H9 (cell line): ENCODE data around the gene GRIK4. TPM values are rescaled to one million over a fixed set of nuclear protein-coding genes. Genes with fewer than 3 reads are reported as not detected.

Experiments used
- DNase-seq: peaks from one replicate; pipeline ENCODE4 v3.0.0-alpha.2; 2017
- H2AFZ ChIP-seq: one replicate; pipeline ENCODE4 v1.6.1; 2013; ENCODE audit warnings: mild to moderate bottlenecking, low read length, control low read depth, moderate library complexity
- H2AK5ac ChIP-seq: 2 replicates; pipeline ENCODE4 v1.6.1; 2013; ENCODE audit warnings: low read length, control low read depth, mixed read lengths; ENCODE audit not compliant: insufficient read length
- H2BK120ac ChIP-seq: one replicate; pipeline ENCODE4 v1.6.1; 2013; ENCODE audit warnings: low read depth, mild to moderate bottlenecking, low read length, control low read depth, inconsistent platforms; ENCODE audit not compliant: poor library complexity, severe bottlenecking
- H2BK12ac ChIP-seq: 2 replicates; pipeline ENCODE4 v1.6.1; 2013; ENCODE audit warnings: low read length, control low read depth, mixed read lengths, low read depth; ENCODE audit not compliant: insufficient read length
- H2BK15ac ChIP-seq: 2 replicates; pipeline ENCODE4 v1.6.1; 2013; ENCODE audit warnings: low read depth, low read length, control low read depth
- H2BK20ac ChIP-seq: one replicate; pipeline ENCODE4 v1.6.1; 2013; ENCODE audit warnings: low read depth, mild to moderate bottlenecking, low read length, control low read depth, inconsistent platforms; ENCODE audit not compliant: poor library complexity, severe bottlenecking
- H2BK5ac ChIP-seq: 2 replicates; pipeline ENCODE4 v1.6.1; 2013; ENCODE audit warnings: low read length, control low read depth, mixed read lengths; ENCODE audit not compliant: insufficient read length
- H3K14ac ChIP-seq: 2 replicates; pipeline ENCODE4 v1.6.1; 2013; ENCODE audit warnings: low read length, control low read depth; ENCODE audit not compliant: insufficient read depth
- H3K18ac ChIP-seq: 2 replicates; pipeline ENCODE4 v1.6.1; 2013; ENCODE audit warnings: low read depth, mild to moderate bottlenecking, mixed read lengths, low read length, control low read depth; ENCODE audit not compliant: insufficient read length
- H3K23ac ChIP-seq: 2 replicates; pipeline ENCODE4 v1.6.1; 2013; ENCODE audit warnings: low read length, control low read depth, mixed read lengths, low read depth; ENCODE audit not compliant: insufficient read length
- H3K23me2 ChIP-seq: 2 replicates; pipeline ENCODE4 v1.6.1; 2013; ENCODE audit warnings: low read depth, mild to moderate bottlenecking, mixed read lengths, low read length, control low read depth; ENCODE audit not compliant: insufficient read length, poor library complexity, severe bottlenecking
- H3K27ac ChIP-seq: 2 replicates; pipeline ENCODE4 v1.5.1; 2013; ENCODE audit warnings: low read length, control low read depth, mixed read lengths, low read depth; ENCODE audit not compliant: insufficient read length
- H3K27me3 ChIP-seq: 2 replicates; pipeline ENCODE4 v1.6.1; 2013; ENCODE audit warnings: low read length, control low read depth, inconsistent platforms; ENCODE audit not compliant: insufficient read depth
- H3K4ac ChIP-seq: 2 replicates; pipeline ENCODE4 v1.6.1; 2013; ENCODE audit warnings: low read depth, mild to moderate bottlenecking, control low read depth, inconsistent platforms, low read length, moderate library complexity
- H3K4me1 ChIP-seq: 2 replicates; pipeline ENCODE4 v1.6.1; 2013; ENCODE audit warnings: low read length, control low read depth, inconsistent platforms; ENCODE audit not compliant: insufficient read depth
- H3K4me2 ChIP-seq: 2 replicates; pipeline ENCODE4 v1.6.1; 2013; ENCODE audit warnings: low read length, control low read depth, mixed read lengths; ENCODE audit not compliant: insufficient read length, insufficient read depth
- H3K56ac ChIP-seq: 2 replicates; pipeline ENCODE4 v1.6.1; 2013; ENCODE audit warnings: low read depth, mild to moderate bottlenecking, mixed read lengths, low read length, control low read depth; ENCODE audit not compliant: insufficient read length
- H3K79me1 ChIP-seq: 2 replicates; pipeline ENCODE4 v1.6.1; 2013; ENCODE audit warnings: low read depth, mild to moderate bottlenecking, moderate library complexity, low read length, control low read depth, inconsistent platforms; ENCODE audit not compliant: insufficient read depth, poor library complexity, severe bottlenecking
- H3K79me2 ChIP-seq: 2 replicates; pipeline ENCODE4 v1.6.1; 2013; ENCODE audit warnings: low read length, control low read depth, inconsistent platforms; ENCODE audit not compliant: insufficient read depth
- H3K9ac ChIP-seq: 2 replicates; pipeline ENCODE4 v1.6.1; 2013; ENCODE audit warnings: low read length, control low read depth, mixed read lengths; ENCODE audit not compliant: insufficient read length; ENCODE audit errors: extremely low read depth
- H3K9me3 ChIP-seq: one replicate; pipeline ENCODE4 v1.6.1; 2013; ENCODE audit warnings: low read depth, low read length, inconsistent platforms; ENCODE audit not compliant: control insufficient read depth
- H3T11ph ChIP-seq: one replicate; pipeline ENCODE4 v1.6.1; 2013; ENCODE audit warnings: mild to moderate bottlenecking, low read length, control low read depth, inconsistent platforms
- H4K20me1 ChIP-seq: one replicate; pipeline ENCODE4 v1.6.1; 2013; ENCODE audit not compliant: control insufficient read depth, insufficient read length, insufficient read depth
- H4K5ac ChIP-seq: 2 replicates; pipeline ENCODE4 v1.6.1; 2013; ENCODE audit warnings: low read depth, mild to moderate bottlenecking, mixed read lengths, low read length, control low read depth; ENCODE audit not compliant: insufficient read length
- H4K8ac ChIP-seq: replicated peaks from 2 replicates; pipeline ENCODE4 v1.6.1; 2013; ENCODE audit warnings: low read length, control low read depth, mixed read lengths, low read depth; ENCODE audit not compliant: insufficient read length
- H4K91ac ChIP-seq: 2 replicates; pipeline ENCODE4 v1.6.1; 2013; ENCODE audit warnings: low read depth, mild to moderate bottlenecking, moderate library complexity, mixed read lengths, low read length, control low read depth; ENCODE audit not compliant: insufficient read length
- H3K27ac Mint-ChIP-seq, 3 experiments: 2 replicates in 2 of 3; 3 replicates in 1 of 3; pipeline ENCODE4 v1.8.0; 2020 to 2021; ENCODE audit warnings: mixed read lengths in 3 of 3, mild to moderate bottlenecking in 1 of 3, moderate library complexity in 1 of 3
- H3K27me3 Mint-ChIP-seq: 2 replicates; pipeline ENCODE4 v1.8.0; 2021; ENCODE audit warnings: low read depth, mild to moderate bottlenecking, moderate library complexity, mixed read lengths
- H3K36me3 Mint-ChIP-seq, 3 experiments: 2 replicates in 2 of 3; 3 replicates in 1 of 3; pipeline ENCODE4 v1.8.0; 2020 to 2021; ENCODE audit warnings: low read depth in 3 of 3, mixed read lengths in 3 of 3; ENCODE audit not compliant: insufficient read depth in 1 of 3
- H3K4me1 Mint-ChIP-seq, 2 experiments: 2 replicates each; pipeline ENCODE4 v1.8.0; 2020; ENCODE audit warnings: mixed read lengths in 2 of 2
- H3K4me3 Mint-ChIP-seq, 2 experiments: 2 replicates in 1 of 2; 3 replicates in 1 of 2; pipeline ENCODE4 v1.8.0; 2020 to 2021; ENCODE audit warnings: mild to moderate bottlenecking in 2 of 2, mixed read lengths in 2 of 2, moderate library complexity in 1 of 2
- H3K9me3 Mint-ChIP-seq, 2 experiments: 2 replicates in 1 of 2; 3 replicates in 1 of 2; pipeline ENCODE4 v1.8.0; 2020; ENCODE audit warnings: mild to moderate bottlenecking in 2 of 2, mixed read lengths in 2 of 2, moderate library complexity in 1 of 2
- WGBS: extraction: QIAGEN DNeasy Blood & Tissue Kit; methylation state at CpG from one replicate; pipeline ENCODE4 v1.1.7; 2013; ENCODE audit warnings: missing lambda C conversion rate, low lambda C conversion rate, mixed read lengths; ENCODE audit not compliant: insufficient read length; ENCODE audit errors: extremely low coverage; 5-methylcytosine and 5-hydroxymethylcytosine counted together
- total RNA-seq: library from RNA; stranded (reverse); gene quantifications from 2 replicates; pipeline ENCODE4 v1.2.1, GENCODE V29; 2021
- TF ChIP-seq, protein P1 (sequence below): fragments of 200-600 bp; sonication (generic); conservative IDR thresholded peaks from 3 replicates; pipeline ENCODE4 v1.8.0; 2021; ENCODE audit warnings: antibody characterized with exemption, mild to moderate bottlenecking

Gene GRIK4
- total RNA-seq, 1 experiment from 2014 or later, result 2.3 TPM

DNA sequence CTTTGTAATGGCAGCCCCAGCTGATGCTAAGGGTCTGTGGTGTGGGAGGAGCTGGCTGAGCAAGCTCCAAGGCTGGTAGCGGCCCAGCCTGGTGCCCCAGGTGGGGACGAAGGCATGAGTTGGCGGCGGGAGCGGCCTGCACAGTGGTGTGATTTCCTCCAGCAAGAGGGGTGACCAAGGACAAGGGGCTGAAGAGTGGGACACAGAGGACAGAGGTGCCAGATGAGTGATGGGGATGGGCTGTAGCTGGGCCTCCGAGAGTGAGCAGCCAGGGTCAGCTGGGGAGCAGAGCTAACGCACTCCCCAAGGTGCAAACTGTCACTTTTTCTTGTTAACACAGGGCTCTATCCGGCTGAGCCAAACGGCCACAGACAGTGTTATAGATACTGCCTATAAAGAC is 283.2 kb downstream of the GRIK4 start:
- no peaks in the 10 kb centered on the region for H3K36me3 Mint-ChIP-seq
- H4K5ac ChIP-seq, result no peak overlapping the region
- no peak overlapping the region for H3K56ac ChIP-seq
- no peaks in the 10 kb centered on the region for H3K23me2 ChIP-seq
- H3K9ac ChIP-seq, result no peak overlapping the region
- no peaks in the 10 kb centered on the region for H3K79me2 ChIP-seq
- peaks cover 9 to 11% of the 10 kb centered on the region in 2 experiments for H3K4me1 Mint-ChIP-seq
- H2BK120ac ChIP-seq, result no peak overlapping the region
- no peak overlapping the region for H2BK20ac ChIP-seq
- no peak overlapping the region for H4K91ac ChIP-seq
- no peak overlapping the region for H3K27ac ChIP-seq
- H3K14ac ChIP-seq, result no peak overlapping the region
- no peak for DNase-seq
- no peak overlapping the region for H3K27ac Mint-ChIP-seq
- WGBS, result no CpG with 5 or more reads among the region's 9 CpGs
- no peak overlapping the region for H3K4me3 Mint-ChIP-seq
- H3K4me2 ChIP-seq, result no peak overlapping the region
- no peaks in the 10 kb centered on the region for H3K79me1 ChIP-seq
- H4K20me1 ChIP-seq, result no peaks in the 10 kb centered on the region
- H3K4ac ChIP-seq, result no peak overlapping the region
- no peak overlapping the region for H2BK15ac ChIP-seq
- TF ChIP-seq, protein P1, sequence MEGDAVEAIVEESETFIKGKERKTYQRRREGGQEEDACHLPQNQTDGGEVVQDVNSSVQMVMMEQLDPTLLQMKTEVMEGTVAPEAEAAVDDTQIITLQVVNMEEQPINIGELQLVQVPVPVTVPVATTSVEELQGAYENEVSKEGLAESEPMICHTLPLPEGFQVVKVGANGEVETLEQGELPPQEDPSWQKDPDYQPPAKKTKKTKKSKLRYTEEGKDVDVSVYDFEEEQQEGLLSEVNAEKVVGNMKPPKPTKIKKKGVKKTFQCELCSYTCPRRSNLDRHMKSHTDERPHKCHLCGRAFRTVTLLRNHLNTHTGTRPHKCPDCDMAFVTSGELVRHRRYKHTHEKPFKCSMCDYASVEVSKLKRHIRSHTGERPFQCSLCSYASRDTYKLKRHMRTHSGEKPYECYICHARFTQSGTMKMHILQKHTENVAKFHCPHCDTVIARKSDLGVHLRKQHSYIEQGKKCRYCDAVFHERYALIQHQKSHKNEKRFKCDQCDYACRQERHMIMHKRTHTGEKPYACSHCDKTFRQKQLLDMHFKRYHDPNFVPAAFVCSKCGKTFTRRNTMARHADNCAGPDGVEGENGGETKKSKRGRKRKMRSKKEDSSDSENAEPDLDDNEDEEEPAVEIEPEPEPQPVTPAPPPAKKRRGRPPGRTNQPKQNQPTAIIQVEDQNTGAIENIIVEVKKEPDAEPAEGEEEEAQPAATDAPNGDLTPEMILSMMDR, result no peak
- no peaks in the 10 kb centered on the region for H3K9me3 ChIP-seq
- no peak overlapping the region for H2AFZ ChIP-seq
- no peak overlapping the region for H4K8ac ChIP-seq
- H2BK12ac ChIP-seq, result no peak overlapping the region
- no peak overlapping the region for H3T11ph ChIP-seq
- H2AK5ac ChIP-seq, result no peak overlapping the region
- H3K27me3 ChIP-seq, result no peaks in the 10 kb centered on the region
- H3K9me3 Mint-ChIP-seq, result no peaks in the 10 kb centered on the region
- no peak overlapping the region for H3K18ac ChIP-seq
- peaks cover 5% of the 10 kb centered on the region; the same call in 1 of the 2 replicates for H3K4me1 ChIP-seq
- H3K23ac ChIP-seq, result no peak overlapping the region
- peaks cover 13% of the 10 kb centered on the region for H3K27me3 Mint-ChIP-seq
- H2BK5ac ChIP-seq, result no peak overlapping the region
